HFFc6 (cell line): Measurements from ENCODE around the gene CEP192. TPM values are rescaled to one million over a fixed set of nuclear protein-coding genes. Genes with fewer than 3 reads are reported as not detected.
A peak's percentile ranks its signal among the peaks of the same experiment; 100 is the strongest.

Experiments used
- DNase-seq: peaks from one replicate; pipeline ENCODE4 v3.0.0-alpha.2; 2018
- H3K27ac Mint-ChIP-seq: 2 replicates; pipeline ENCODE4 v1.8.0; 2020; ENCODE audit warnings: mild to moderate bottlenecking, mixed read lengths
- H3K27me3 Mint-ChIP-seq: 2 replicates; pipeline ENCODE4 v1.8.0; 2021; ENCODE audit warnings: mild to moderate bottlenecking, moderate library complexity, mixed read lengths; ENCODE audit not compliant: insufficient read depth
- H3K36me3 Mint-ChIP-seq: 2 replicates; pipeline ENCODE4 v1.8.0; 2021; ENCODE audit warnings: low read depth, mixed read lengths
- H3K4me1 Mint-ChIP-seq: 2 replicates; pipeline ENCODE4 v1.8.0; 2020; ENCODE audit warnings: low read depth, mixed read lengths
- H3K4me3 Mint-ChIP-seq: 2 replicates; pipeline ENCODE4 v1.8.0; 2020; ENCODE audit warnings: mild to moderate bottlenecking, moderate library complexity, mixed read lengths
- H3K9me3 Mint-ChIP-seq: 2 replicates; pipeline ENCODE4 v1.8.0; 2020; ENCODE audit warnings: mild to moderate bottlenecking, mixed read lengths
- total RNA-seq, 6 experiments: library from RNA; stranded (reverse); fragmentation: NEBNext Ultra II Directional; extraction: Animal tissue kit (Norgen Biotek cat#: 25700); gene quantifications; 2 replicates in 1 of 6; 3 replicates in 5 of 6; pipeline ENCODE4 v1.2.3, GENCODE V29; 2021
- TF ChIP-seq, protein P1 (sequence below): fragments of 200-600 bp; sonication (generic); IDR thresholded peaks from 2 replicates; pipeline ENCODE4 v1.5.0; 2021; ENCODE audit warnings: antibody characterized with exemption, mild to moderate bottlenecking

CEP192 gene
- total RNA-seq, 6 experiments from 2014 or later: 15.1 to 21.0 (median 18.4) TPM

DNA sequence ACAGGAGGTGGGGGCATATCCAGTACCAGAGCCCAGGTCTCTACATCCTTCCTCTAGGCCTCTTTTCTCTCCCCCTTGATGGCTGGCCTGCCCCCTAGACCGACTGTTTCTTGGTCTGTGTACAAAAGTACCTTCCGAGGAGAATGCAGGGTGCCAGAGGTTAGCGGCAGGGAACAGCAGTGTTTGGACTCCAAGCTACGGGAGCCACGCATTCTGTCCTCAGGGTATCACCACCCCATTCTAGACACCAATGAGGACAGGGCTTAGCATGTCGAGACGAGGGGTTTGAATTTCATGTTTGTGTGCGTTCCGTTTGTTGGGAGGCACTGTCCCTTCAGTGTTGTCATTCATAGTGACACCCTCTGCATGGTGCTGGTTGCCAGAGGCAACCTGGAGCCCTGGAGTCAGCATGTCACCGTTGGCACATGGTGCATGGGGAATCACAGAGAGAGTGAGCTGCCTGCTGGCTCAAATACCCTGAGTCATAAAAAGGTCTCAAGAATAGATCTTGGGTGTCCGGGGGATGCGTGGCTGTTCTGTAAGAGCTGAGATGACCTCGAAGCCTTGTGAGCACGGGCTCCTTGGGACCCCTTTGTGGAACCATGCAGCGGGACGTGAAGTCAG is 170.2 kb downstream of the CEP192 start:
- Mint-ChIP-seq H3K4me3 (no peak overlapping the region), H3K27me3 (peaks cover 14% of the 10 kb centered on the region), H3K4me1 (peaks cover 20% of the 10 kb centered on the region), H3K9me3 (peaks cover 18% of the 10 kb centered on the region), H3K36me3 (peaks cover 9% of the 10 kb centered on the region; the same call in 1 of the 2 replicates), H3K27ac (no peak overlapping the region)
- no peak for DNase-seq
- TF ChIP-seq, protein P1, sequence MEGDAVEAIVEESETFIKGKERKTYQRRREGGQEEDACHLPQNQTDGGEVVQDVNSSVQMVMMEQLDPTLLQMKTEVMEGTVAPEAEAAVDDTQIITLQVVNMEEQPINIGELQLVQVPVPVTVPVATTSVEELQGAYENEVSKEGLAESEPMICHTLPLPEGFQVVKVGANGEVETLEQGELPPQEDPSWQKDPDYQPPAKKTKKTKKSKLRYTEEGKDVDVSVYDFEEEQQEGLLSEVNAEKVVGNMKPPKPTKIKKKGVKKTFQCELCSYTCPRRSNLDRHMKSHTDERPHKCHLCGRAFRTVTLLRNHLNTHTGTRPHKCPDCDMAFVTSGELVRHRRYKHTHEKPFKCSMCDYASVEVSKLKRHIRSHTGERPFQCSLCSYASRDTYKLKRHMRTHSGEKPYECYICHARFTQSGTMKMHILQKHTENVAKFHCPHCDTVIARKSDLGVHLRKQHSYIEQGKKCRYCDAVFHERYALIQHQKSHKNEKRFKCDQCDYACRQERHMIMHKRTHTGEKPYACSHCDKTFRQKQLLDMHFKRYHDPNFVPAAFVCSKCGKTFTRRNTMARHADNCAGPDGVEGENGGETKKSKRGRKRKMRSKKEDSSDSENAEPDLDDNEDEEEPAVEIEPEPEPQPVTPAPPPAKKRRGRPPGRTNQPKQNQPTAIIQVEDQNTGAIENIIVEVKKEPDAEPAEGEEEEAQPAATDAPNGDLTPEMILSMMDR: no peak

GRCh38 chr18:13163167-13163927 is 172.2 kb downstream of the CEP192 start:
- Mint-ChIP-seq H3K4me1 (peaks cover 20% of the 10 kb centered on the region), H3K4me3 (peak overlapping the region; percentile 32; the same call in 1 of the 2 replicates), H3K27me3 (peaks cover 15% of the 10 kb centered on the region), H3K9me3 (peaks cover 3% of the 10 kb centered on the region), H3K36me3 (peaks cover 4% of the 10 kb centered on the region; the same call in 1 of the 2 replicates), H3K27ac (no peak overlapping the region)
- TF ChIP-seq, protein P1: no peak
- DNase-seq: no peak

GRCh38 chr18:13164406-13164805 is 173.2 kb downstream of the CEP192 start:
- no peak for DNase-seq
- Mint-ChIP-seq H3K9me3 (no peaks in the 10 kb centered on the region; the same call in 1 of the 2 replicates), H3K36me3 (no peaks in the 10 kb centered on the region), H3K27ac (no peak overlapping the region), H3K4me1 (peaks cover 16% of the 10 kb centered on the region), H3K4me3 (no peak overlapping the region), H3K27me3 (peaks cover 21% of the 10 kb centered on the region)
- TF ChIP-seq, protein P1: no peak

DNA sequence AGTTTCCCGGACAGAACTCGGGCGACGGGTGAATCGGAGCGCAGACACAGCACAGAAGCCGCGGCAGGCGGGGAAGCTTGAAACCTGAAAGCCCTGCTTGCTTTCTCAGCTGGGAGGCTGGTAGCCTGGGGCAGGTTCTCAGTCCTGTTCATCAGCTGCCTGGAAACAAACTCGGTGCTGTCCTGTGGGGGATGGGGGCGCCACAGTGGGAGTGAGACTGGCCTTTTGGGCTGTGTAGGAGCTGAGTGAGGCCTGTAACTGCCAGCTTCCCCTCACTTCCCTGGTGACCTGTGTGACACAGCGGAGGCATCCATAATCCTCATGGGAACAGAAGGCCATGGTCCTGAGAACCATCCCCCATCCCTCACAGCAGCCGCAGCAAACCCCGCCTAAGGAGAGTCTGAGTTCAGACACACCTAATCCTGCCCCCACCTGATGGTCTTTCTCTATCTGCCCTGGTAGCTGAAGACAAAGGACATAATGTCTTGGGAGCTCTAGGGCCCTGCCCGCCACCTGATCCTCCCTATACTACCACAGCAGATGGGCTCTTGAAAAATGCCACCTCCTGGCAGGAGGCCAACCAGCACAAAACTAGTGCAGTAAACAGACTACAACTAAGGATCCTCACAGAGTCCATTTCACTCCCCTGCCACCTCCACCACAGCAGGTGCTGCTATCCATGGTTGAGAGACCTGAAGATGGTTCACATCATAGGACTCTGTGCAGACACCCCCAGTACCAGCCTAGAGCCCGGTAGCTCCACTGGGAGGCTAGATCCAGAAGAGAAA is 174.7 kb downstream of the CEP192 start:
- peaks cover 13% of the 10 kb centered on the region for H3K4me1 Mint-ChIP-seq
- no peaks in the 10 kb centered on the region for H3K36me3 Mint-ChIP-seq
- no peak overlapping the region for H3K27ac Mint-ChIP-seq
- H3K27me3 Mint-ChIP-seq: peaks cover 21% of the 10 kb centered on the region
- no peaks in the 10 kb centered on the region for H3K9me3 Mint-ChIP-seq
- DNase-seq: no peak
- no peak overlapping the region for H3K4me3 Mint-ChIP-seq
- TF ChIP-seq, protein P1: no peak

- H3K4me1 Mint-ChIP-seq: peaks cover under 1% of the 10 kb centered on the region
- H3K4me3 Mint-ChIP-seq: no peak overlapping the region
- peaks cover 42% of the 10 kb centered on the region for H3K27me3 Mint-ChIP-seq
- no peaks in the 10 kb centered on the region for H3K9me3 Mint-ChIP-seq
- no peaks in the 10 kb centered on the region for H3K36me3 Mint-ChIP-seq
- TF ChIP-seq, protein P1: no peak
- DNase-seq: no peak
- H3K27ac Mint-ChIP-seq: no peak overlapping the region
Measured at GRCh38 chr18:13173578-13174145, 182.5 kb downstream of the CEP192 start.
